ENCODE measurements around the gene MTMR1.

MTMR1 gene

DNA sequence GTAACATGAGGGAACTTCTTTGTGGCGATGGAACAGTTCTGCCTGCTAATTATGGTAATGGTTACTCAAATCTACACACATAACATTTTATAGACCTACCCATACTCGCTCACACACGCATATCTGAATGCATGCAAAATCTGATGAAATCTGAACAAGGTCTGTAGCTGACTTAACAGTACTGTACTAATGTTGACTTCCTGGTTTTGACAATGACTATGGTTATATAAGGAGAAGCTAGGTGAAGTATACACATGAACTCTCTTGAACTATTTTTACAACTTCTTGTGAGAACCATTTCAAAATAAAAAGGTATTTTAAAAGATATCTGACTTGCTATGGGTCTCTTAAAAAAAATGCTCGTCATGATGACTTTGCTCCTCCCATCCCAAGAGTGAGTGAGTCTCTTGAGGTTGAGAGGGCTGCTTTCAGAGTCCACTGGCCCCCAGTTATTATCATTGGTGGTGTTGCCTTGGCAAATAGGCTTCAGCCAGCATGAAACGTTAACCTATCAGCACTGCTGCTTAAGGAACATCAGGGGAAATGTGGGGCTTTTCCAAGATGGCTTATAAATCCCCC is 99.8 kb downstream of the MTMR1 start:
- no peak for DNase-seq

DNA sequence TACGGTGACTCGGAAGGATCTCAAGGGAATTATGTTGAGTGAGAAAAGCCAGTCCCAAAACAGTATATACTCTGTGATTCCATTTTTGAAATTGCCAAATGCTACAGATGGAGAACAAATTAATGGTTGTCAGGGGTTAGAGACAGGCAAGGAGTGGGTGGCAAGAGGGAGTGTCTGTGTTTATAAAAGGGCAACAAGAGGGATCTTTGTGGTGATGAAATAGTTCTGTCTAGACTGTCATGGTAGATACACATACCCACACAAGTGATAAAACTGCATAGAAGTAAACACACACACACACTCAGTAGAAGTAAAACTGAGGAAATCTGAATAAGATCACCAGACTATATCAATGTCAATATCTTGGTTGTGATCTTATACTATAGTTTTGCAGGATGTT is 112.5 kb downstream of the MTMR1 start:
- DNase-seq, result no peak

DNA sequence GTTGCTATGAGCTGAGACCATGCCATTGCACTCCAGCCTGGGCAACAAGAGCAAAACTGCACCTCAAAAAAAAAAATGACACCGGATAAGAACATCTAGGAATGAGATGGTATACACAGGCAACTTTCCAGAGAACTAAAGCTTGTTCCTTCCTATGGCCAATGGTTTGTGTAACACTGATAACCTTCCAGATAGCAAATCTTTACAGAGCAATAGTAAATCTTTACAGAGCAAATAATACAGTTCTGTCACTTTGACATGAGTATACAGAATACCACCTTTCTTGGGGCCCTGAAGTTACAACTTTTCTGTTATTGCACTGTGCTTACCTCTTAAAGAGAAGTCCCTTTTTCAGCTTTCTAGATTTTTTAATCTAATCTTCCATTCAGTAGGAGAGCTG is 113.6 kb downstream of the MTMR1 start:
- no peak for DNase-seq

DNA sequence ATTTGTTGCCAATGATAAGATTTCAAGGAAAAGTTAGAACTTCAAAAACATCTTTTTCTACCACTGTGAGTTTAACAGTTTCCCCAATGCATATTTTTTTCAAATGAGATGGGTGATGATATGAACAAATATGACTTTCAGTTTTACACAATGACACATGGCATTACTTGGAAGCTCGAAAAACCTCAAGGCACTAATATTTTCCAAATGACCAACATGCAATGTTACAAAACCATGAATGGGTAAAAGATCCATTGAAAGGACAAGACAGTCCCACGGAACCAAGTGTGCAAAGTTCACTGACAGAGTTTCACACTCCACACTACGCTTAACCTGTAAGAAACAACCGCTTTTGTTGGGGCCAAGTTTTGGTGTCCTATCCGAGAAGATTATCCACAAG is 120.7 kb downstream of the MTMR1 start:
- DNase-seq, result no peak

All from CD4-positive, alpha-beta T cell treated with Interleukin-15 for 1 hour (primary cell).